HG03139 (cell line): ENCODE measurements around the gene THSD7B.
"Not testable (repeated sequence)": the region's sequence is repeated elsewhere in the genome, so short reads cannot be mapped to it uniquely, and the experiment has no call there.

Experiments
- ATAC-seq: cut with Tn5 transposase; IDR thresholded peaks from one replicate; pipeline ENCODE4 v1.9.1; 2021; ENCODE audit not compliant: unreplicated experiment

Gene THSD7B

DNA sequence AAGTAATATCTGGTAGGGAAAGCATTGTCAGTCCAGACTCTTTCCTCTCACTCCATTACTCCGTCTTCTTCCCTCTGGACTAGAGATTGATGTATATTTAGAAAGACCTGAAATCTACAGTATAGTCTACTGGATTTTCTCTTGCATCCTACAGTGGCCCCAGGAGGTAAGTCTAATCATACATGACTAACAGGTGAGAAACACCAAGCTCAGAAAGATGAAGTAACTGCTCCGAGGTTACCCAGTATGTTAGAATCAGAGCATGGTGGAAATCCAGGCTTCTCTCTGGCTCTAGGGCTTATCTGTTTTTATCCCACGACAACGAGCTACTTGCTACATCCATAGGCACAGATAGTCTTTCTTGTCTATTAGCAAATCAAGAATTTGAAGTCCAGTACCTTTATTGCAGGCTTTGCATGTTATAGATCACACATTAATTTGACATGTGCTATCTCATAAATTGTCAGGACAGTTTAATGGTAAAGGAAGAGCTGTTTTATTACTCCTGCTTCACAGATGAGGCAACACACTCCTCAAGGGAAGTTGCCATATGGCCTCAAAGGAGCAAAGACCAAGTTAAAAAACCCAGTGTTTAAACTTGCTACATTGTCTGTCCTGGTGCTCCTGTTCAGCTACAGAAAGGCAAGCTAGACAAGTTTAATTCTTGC is 484.3 kb downstream of the THSD7B start:
- no peak for ATAC-seq

DNA sequence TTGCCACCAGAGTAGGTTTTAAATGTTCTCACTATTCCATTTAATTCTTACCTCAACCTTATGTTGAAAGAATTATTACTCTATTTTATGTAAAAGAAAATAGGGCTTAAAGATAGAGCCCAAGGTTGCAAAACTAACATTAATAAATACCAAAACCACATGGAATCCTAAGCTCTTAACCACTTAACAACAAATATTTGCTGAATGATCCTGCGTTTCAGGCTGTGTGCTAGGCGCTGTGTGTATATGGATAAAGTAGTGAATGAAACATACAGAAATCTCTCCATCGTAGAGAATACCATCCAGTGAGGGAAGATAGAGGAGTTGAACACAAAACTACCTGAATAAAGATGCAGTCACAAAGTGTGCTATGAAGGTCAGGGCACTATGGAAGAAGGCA is 485.1 kb downstream of the THSD7B start:
- ATAC-seq: no peak

DNA sequence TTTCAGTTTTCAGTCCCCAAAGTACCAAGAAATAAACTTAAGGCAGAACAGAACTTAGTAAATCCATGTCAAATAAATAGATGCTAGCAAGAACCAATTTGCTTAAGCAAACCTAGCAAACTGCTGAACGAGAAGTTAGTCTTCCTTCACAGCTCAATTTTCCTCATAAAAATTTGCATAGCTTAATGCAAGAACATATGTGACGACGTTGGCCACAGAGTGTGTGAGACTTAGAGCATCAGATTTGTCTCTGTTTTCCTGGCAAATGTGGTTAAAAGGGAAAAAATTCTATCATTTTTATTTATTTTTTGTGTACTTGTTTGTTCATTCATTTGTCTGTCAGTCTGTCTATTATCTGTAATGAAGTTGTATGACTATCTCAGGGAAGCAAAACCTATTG is 485.7 kb downstream of the THSD7B start:
- ATAC-seq: no peak

DNA sequence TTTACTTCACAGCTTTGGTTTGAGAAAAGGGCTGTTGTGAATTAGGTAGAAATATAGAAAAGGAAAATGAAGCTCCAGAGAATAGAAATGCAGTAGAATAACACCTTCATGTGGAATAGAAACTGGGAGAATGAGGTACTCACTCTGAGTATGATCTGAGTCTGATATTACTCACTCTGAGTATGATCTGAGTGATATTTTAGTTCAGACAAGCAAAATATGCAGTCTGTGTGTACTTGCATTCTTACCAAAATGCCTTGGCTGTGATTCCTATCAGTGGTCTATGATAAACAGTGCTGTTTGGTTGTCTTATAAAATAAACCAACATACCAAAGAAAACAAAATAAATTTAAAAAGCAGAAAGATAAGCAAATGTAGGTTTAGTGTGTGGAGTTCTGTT is 487.6 kb downstream of the THSD7B start:
- ATAC-seq: no peak

DNA sequence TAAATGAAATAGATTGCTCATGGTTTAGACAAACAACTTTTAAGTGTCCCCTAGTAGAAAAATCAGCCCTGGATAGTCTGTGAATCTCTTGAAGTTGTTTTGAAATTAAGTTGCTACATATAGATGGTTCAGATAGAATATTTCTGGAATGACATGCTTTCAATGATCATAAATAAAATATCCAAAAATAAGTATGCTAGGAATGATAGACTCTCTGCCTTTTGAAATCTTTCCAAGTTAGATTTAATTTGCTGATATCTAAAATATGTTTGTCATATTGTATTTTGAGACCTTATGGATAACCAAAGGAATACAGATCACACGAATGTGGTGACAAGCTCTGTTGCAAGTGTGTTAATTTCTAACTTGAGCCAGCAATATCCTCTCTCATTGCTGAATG is 488.7 kb downstream of the THSD7B start:
- ATAC-seq: no peak

DNA sequence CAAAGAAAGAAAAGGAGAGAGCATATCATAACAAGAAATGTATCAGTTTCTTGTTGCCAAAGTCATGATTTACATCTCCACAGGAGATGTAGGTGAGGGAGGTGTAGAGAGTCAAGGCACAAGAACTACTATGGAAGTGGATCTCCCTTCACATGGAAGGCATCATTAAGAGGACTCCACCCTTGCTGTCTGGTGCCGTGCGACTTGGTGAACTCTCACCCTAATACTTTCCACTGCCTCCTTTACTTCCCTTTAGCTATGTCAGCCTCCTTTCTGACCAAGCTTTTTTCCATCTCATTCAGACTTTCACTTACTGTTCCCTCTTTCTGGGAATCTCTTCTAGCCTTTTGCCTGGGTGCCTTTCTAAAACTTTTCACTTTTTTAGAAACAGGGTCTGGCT is 490.0 kb downstream of the THSD7B start:
- no peak for ATAC-seq

DNA sequence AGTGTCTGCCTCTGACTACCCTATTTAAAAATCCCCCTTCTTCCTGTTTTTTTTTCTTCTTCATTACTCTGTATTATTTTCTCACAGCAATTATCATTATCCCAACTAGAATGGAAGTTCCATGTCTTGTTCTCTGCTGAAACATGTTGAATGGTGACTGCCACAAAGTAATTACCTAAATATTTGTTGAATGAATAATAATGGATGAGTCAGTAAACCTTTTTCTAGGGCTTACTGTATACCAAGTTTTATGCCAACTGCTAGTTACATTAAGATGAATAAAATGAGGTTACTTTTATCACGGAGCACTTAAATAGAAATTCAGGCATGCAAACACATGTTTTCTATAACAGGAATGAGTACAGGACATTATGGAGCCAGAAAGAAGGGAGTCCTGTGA is 490.6 kb downstream of the THSD7B start:
- no peak for ATAC-seq

DNA sequence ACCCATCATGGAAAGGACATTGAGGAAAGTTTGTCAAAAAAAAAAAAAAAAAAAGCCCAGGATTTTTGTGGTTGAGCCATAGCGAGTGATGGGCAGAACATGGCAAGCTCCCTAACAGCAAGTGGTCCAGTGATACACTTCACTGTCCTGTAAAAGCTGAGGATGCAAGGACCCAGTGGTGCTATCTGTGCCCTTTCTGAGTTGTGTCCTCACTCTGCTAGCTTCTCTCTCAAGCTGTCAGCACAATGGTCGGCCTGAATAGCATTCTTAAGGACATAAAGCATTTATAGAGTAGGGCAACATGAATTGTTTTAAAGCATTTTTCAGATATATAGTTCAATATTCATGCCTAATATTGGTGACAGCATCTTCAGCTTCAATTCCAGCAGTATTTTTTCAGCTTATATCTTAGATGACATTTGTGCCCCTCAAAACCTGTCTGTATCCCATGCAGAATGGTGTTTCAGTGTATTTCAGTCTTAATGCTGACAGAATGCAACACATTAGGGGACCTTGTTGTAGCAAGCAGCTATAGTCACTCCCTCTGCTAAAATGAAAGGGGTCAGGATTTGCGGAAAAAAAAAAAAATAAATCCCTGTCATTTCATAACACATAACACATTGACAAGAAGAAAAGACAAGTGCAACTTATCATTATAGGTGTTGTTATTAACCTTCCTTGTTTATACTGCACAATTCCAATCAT is 496.7 kb downstream of the THSD7B start:
- ATAC-seq: no peak

DNA sequence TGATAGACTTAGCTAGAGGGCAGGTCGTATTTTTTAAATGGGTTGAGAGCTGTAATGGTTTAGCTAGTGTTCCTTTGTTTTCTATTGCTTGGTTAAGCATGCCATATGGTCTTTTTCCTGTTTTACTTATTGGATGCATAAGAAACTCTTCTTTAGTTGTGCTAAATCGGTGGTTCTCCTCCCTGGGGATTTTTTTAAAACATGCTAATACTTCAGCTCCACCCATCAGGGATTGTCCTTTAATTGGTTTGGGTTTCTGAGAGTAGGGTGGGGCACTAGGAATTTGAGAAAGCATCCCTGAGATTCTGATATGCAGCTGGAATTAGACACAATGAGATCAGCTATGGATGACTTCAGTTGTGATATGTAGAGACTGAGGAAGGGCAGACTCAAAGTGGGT is 497.2 kb downstream of the THSD7B start:
- ATAC-seq: no peak

DNA sequence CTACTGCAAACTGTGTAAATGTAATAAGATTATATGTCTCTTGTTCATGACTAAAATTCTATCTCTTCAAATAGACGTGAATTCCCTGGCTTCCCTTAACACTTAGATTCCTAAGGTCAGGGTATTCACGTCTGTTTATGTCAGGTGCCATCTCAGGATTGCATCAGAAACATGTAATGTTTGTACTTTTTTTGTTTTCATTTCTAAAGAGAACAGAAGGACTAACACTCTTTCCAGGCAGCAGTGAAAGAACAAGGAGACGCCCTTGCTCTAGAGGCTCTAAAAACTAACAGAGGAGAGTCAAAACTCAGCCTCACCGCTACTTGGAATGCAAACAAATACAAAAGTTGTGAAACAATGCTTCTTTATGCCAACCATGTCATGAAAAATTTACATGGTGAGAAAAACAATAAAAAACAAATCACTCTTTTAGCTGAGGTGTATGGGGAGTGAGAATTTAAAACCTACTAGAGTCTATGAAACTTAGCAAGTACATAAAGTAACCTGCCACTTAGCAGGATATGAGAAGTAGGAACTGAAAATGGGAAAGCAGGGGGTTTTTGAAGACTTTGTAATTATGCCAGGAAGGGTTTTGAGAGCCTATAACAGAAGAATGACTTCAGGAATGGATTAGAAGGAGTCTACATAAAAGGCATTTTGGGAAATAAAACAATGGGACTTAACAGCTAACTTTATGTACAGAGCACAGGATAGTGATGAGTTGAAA is 522.7 kb downstream of the THSD7B start:
- no peak for ATAC-seq

DNA sequence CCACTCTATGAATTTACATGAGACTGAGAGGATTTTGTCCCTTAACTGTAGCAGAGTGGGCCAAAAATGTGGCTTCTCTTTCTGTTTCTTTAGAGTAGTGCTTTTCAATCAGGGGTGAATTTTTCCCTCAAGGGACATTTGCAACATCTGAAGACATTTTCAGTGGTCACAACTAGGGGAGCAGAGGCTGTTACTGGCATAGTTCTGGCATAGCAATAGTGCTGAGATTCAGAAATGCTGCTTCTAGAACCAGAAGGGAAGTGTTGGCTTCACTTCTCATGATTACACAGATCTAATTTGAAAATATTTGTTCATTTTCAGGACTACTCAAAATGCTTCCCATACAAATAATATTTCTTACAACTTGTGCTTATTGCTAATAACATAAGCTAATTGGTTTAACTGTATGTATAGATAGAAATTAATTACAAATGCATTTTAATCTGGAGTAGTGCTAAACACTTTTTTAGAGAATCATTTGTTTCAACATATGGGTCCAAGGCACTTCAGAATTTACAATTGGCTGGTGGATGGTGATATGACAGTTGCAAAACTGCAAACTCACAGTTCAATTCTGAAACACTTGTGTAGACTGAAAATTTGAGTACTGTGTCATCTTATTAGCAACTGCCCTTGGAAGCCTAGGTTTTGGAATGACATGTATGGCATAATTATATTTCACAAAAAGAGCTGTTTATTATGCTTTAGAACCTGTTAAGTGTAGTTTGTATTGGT is 526.7 kb downstream of the THSD7B start:
- ATAC-seq: no peak

DNA sequence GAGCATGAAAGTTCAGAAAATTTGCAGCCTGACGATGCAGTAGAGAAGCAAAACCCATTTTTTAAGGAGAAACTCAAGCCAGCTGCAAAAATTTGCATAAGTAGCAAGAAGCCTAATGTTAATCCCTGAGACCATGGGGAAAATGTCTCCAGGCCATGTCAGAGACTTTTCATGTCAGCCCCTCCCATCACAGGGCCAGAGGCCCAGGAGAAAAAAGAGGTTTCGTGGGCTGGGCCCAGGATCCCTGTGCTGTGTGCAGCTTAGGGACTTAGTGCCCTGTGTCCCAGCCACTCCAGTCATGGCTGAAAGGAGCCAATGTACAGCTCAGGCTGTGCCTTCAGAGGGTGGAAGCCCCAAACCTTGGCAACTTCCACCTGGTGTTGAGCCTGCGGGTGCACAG is 533.0 kb downstream of the THSD7B start:
- no peak for ATAC-seq

DNA sequence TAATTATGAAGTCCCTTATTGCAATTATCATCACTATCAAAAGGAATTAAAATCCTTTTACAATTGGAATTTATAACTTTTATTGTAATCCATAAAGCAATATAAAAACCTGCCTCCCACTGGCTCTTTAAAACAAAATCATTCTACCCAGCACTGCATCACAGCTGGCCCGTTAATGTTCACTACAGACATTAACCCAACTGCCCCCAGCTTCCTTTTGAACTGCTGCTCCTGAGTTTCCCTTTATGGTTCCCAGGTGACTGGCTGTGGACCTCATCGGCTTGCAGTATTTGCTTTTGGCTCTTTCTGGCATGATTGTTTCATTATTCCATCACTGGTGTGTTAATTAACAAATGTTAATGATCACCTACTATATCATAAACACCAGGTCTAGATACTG is 535.6 kb downstream of the THSD7B start:
- ATAC-seq: no peak

DNA sequence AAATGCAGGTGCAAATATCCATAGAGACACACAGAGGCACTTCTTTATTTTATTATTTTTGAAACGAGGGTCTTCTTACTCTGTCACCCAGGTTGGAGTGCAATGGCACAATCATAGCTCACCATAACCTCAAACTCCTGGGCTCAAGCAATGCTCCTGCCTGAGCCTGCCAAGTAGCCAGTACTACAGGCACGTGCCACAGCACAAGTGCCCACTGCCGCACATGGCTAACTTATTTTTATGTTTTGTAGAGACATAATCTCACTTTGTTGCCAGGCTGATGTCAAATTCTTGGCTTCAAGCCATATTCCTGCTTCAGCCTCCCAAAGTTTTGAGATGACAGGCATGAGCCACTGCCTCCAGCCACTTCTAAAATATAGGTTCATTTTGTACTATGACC is 537.6 kb downstream of the THSD7B start:
- no peak for ATAC-seq

DNA sequence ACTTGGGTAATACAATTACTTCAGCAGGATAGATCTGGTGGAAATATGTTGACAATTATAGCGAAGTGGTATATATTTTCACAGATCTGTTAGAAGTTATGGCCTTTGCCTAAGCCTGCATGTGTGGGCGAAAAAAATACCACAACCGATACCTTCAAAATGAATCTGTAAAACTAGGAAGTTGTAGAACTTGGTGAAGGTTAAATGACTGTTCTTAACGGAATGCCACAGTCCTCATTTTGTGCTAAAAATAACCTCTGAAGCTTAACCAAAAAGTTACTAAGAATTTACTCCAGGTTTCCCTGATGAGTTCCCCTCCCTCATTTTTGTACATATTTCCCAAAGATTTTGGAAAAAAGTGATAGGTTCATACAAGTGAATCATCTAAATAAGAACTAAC is 550.7 kb downstream of the THSD7B start:
- ATAC-seq: no peak

DNA sequence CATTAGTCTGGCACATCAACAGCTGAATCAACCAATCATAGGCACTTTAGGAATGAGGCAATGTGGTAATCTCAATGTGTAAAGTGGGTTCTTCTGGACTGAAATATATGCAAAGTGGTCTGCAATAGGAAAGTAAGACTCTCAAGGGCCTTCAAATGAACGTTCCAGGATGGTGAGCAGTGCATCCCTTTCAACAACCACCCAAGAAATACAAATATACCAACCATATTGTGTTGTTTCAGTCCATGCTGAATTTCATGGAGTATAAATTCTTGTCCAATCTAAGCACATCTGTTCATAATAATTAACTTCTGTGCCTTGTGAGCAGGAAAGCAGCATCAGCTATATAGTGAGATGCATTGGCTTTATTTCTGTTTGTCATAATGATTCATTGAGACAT is 556.2 kb downstream of the THSD7B start:
- ATAC-seq: no peak

DNA sequence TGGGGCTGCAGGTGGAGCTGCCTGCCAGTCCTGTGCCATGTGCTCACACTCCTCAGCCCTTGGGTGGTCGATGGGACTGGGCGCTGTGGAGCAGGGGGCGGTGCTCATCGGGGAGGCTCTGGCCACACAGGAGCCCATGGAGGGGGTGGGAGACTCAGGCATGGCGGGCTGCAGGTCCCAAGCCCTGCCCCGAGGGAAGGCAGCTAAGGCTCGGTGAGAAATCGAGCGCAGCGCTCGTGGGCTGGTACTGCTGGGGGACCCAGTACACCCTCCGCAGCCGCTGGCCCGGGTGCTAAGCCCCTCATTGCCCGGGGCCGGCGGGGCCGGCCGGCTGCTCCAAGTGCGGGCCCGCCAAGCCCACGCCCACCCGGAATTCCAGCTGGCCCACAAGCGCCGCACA is 566.2 kb downstream of the THSD7B start:
- ATAC-seq: not testable (repeated sequence)

DNA sequence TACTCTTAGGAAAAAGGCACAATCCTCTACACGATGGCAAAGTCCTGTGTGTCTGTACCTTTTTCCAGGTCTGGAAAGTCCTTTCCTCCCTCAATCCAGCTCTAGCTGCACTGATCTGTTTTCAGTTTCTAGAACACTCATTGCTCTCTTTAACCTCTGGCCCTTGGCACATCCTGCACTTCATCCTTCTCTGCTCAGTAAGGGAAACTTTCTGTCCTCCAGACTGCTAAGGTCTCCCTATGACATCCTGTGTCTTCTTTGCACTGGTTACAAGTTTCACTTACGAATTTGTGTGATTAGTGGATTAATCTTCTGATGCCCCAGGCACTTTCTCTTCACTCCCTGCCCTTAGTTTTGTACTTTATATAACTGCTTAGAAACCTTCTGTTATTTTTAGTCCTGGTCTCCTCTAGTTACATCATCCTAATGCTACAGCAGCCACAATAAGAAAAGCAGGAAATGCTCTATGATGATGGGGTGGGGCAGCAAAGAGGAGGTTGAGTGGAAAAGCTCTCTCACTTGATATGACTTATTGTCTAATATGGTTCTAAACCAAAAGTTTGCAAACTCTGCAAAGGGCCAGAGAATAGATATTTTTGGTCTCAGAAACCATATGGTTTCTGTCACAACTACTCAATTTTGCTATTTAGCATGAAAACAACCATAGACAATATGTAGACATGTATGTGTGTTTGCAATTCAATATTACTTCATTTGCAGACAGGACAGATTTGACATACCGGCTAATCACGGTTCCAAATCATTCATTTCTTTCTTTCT is 568.2 kb downstream of the THSD7B start:
- no peak for ATAC-seq

DNA sequence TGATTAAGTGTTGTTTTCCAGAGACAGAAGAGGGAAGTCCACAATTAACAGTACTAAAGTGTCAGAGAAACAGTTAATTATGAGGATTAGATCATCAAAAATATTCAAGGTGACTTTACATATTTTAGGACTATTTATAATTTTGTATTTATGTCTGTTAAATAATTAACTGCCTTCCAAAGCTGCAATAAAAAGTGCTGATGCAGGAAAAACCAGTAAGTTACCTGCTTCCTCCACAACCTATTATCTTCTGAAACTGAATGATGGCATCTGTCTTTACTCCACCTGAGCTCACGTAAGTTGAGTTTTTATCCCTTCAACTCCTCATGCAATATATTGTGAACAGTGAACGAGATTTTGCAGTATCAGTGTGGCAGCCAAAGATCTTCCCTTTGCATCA is 570.7 kb downstream of the THSD7B start:
- ATAC-seq: no peak

DNA sequence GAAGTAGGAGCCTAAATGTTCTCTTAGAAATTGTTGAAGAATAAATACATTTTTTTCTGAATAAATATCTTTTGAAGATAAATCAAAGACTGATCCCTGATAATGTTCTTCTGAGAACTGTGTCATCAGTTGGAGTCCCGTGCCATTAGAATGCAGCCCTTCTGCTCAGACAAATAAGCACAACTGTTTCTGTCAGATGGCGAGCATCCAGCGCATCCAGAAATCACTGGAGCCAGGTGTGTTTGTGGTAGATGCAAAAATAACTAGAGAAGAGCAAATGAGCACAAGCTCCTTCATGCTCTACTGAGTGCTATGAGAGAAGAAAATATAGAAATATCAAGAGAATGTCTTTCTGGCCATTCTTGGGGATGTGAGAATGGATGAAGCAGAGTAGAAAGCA is 573.7 kb downstream of the THSD7B start:
- ATAC-seq: no peak

DNA sequence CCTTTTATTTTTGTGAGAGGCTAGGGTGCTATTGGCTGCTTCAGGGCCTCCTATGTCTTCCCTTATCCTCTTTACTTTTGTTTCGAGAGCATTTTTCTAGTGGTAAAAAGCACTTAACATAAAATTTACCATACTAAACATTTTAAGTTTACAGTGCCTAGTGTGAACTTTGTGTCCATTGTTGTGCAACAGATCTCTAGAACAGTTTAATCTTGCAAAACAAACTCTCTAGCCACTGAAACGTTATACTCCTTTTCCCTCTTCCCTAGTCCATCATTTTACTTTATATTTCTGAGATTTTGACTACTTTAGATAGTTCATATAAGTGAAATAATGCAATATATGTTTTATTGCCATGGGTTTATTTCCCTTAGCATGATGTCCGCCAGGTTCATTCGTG is 580.6 kb downstream of the THSD7B start:
- no peak for ATAC-seq
